HT-29 (cell line): ENCODE results near the gene CCN5. TPM values are rescaled to one million over a fixed set of nuclear protein-coding genes. Genes with fewer than 3 reads are reported as not detected.
"Not testable (repeated sequence)": the region's sequence is repeated elsewhere in the genome, so short reads cannot be mapped to it uniquely, and the experiment has no call there.

Experiments
- DNase-seq: peaks from one replicate; pipeline ENCODE4 v3.0.0-alpha.2; 2015; ENCODE audit warnings: low spot score
- total RNA-seq: library from RNA; depleted of rRNA; stranded (reverse); fragments of >200 nt; shearing (Covaris generic); gene quantifications from 2 replicates; pipeline ENCODE4 v1.2.3, GENCODE V29; 2014; rRNA removed

Gene CCN5
- total RNA-seq, 1 experiment from 2014 or later = not detected

DNA sequence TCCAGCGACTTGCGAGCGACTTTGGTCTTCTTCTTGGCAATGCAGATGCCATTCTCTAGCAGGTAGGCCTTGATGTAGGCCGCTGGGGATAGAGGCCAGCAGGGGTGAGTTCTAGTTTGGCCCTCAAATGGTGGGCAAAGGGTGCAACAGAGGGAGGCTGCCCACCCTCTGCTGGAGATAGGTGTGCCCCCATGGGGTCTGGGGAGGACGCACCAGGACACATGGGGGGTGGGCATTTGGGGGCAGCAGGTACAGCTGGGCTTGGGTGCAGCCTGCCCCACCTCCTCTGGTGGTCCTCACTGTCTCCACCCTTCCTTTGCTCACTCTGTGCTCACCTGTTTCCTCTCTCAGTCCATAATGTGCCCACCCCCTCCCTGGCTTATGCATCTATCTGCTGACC is 41.8 kb downstream of the CCN5 start:
- no peak for DNase-seq

DNA sequence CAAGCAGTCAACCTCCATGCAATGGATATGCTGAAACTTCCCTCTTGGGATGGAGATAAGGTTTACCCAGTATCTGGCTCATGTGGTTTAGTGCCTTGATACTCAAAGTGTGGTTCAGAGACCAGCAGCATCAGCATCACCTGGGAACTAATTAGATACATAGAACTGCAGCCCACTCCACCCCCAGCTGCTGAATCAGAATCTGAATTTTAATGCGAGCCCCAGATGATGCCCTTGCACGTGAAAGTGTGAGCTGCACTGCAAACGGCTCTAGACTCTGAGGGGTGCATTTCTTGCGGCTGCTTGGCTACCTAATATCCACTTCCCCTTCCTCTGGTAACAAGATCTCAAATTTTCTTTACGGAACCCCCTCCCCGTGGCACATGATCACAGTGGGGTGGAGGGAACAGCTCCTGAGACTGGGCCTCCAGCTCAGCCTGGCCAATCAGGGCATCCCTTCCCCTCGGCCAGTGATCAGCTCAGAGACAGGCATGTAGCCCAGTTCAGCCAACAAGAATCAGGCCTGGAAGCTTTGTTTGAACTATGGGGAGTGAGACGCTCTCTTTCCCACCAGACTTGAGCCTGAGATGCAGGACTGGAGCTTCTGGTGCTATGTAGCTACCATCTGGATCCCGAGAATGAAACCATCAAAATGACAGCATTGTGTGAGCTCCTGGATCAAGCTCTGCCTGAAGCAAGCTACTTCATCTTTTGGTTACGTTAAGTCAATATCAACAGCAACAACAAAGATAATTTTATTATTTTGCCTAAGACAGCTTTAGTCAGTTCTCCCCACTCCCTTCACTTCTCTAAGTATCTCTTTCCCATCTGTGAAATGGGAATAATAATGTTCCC is 43.3 kb downstream of the CCN5 start:
- DNase-seq = no peak

DNA sequence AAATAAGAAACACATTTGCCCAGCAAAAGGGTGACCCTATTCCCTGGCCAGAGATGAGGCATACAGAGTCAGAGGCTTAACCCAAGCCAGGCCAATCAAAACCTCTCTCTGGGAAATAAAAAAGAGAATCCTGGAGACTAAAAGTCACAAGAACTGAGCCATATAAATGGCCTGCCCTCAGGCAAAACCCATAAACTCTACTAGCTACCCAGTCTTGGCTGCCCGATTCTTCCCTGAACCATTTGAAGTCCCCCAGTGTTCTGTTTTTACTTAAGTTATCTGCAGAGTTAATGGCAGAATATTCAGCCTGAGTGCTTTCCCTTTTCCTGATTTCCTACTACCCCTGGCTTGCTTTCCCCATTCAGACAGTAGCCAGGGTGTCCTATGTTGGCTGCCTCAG is 44.4 kb downstream of the CCN5 start:
- DNase-seq = no peak

DNA sequence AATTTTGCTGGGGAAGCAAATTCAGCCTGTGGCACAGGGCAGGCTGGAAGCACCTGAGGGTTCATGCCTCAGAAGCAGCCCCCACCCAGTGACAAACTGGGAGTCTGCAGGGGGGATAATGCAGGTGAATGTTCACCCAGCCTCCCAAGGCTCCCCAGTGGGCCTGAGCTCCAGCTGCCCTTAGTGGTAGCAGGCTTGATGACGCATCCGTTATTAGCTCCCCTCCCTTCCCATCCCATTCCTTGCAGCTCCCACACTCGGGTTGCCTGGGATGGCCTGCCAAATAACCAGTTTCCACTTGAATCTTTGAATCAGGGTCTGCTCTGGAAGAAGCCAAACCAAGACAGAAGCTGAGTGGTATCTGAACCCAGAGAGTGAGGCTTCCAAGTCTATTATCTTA is 46.3 kb downstream of the CCN5 start:
- DNase-seq = no peak

DNA sequence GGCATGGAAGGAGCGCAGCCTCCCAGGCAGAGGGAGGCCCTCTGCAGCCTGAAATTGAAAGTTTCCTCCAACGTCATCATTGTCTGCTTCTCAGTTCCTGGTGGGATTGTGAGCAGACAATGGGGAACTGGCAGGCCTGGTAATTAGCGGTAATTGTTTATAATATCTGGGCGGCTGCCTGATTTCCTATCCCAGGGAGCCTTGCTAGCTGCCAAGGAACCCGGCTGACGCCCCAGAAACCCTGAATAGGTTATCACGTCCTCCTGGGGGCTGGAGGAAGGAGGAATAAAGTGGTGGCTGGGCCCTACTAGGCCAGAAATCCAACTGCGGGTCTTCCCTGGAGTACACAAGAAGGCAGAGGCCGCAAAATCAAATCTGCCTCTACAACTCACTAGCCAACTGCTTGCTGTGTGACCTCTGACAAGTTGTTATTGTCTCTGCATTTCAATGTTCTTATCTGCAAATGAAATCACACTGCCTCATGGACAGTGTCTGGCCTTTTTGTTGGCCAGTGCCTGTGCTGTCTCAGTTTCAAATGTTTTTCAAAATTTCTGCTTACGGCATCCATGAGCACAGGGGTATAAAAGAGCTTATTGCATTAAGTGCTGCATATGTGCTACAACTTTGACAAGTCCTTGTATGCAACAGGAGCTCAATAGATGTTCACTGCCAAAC is 47.4 kb downstream of the CCN5 start:
- no peak for DNase-seq

DNA sequence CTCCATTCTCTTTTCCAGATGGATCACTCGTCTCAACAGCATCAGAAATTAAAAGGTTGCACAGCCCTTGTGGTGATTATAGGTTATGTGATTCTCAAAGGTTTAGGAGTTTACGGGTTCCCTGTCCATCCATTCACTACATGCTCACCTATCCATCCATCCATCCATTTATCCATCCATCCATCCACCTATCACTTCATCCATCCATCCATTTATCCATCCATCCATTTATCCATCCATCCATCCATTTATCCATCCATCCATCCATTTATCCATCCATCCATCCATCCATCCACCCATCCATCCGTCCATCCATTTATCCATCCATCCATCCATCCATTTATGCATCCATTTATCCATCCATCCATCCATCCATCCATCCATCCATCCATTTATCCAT is 48.6 kb downstream of the CCN5 start:
- DNase-seq = not testable (repeated sequence)

DNA sequence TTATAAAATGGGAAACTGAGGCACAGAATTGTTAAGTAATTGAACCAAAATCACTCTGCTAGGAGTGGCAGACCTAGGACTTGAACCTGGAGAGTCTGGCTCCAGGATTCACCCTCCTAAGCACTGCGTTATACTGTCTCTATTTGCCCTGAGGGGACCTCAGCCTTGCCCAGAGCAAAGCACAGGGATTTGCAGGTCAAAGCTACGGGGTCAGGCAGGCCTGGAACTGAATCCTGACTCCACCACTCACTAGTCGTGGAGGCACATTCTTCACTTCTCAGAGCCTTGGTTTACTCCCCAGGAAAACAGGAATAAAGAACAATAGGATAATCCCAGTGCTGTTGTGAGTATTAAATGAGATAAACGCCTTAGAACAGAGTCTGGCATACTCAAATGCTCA is 49.9 kb downstream of the CCN5 start:
- DNase-seq = no peak

DNA sequence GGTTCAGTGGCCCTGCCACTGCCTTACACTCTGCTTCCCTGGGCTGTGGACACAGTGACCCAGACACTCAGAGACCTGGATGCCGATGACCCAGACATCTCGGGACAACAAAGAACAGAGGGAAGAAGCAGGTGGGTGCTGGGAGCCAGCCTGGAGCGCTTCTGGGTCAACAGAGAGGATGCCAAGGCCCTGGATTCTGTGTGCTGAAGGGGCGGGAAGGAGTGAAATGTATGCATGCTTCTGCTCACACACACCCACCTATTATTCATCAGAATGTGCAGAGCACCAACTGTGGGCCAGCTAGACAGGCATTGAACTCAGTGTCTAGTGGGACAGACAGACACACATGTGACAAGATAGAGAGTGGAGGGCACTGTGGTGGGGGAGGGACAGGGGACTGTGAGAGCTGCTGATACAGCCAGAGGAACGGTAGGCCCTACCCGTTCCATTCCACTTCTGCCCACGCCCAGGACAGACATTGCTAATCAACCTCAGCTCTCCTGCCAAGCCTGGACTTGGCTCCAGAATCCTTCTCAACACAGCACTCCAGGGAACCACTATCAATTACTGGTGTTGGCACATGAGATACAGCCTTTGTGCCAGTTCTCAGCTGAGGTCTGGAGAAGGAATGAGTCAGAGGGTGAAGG is 50.7 kb downstream of the CCN5 start:
- DNase-seq = no peak

DNA sequence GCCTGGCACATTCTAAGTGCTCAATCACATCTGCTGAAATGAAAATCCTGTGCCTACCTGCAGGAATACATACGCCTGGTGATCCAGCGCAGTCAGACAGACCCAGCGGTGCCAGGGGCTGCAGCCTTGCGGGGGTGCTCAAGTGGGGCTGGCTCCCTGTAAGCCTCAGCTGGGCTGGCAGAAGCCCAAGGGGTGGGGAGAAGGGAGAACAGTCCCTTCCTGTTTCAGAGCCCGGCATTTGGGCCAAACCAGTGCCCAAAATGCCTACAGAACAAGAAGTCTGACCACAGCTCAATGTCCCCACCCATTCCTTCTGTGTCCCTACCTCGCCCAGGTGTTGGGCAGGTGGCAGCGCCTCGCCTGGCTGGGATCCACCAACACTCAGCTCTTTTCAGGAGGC is 53.1 kb downstream of the CCN5 start:
- no peak for DNase-seq

DNA sequence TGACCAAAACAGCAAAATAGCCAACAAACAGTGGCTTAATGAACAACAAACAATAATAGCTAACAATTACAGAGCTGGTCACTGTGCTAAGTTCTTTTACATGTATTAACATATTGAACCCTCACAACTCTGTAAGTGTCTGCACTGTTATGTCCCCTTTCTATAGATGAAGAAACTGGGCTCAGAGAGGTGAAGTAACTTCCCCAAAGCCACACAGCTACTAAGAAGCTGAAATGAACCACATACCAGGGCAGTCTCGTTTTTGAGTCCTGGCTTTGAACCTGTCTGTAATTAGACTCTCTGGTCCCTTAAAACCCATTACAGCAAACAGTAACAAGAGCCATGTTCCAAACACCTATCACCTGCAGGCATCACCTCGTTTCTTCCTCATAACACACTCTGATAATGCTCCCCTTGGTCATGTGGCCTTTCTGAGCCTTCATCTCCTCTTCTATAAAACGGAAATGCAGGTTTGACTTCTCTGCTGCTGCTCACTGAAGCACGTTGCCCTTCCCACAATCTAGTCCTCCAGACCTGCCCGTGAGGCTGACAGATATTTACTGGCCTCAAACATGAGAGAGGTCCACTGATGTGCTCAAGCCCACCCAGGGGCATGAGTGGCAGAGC is 53.8 kb downstream of the CCN5 start:
- no peak for DNase-seq

DNA sequence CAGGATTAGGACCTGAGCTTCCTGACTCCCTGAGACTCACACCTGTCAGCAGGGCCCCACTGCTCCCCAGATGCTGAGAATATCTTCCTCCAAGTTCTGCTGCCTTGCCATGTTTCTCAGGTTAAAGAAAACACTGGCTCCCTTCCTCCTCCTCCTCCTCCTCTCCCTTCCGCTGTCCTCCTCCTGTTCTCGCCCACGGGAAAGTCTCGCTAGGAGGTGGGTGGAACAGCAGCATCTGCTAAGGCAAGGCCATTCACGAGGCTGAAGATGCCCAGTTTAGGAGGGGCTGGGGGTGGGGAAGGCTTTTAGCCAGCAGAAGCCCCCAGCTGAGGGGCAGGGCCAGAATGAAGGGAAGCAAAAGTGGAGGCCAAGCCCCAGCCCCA is 54.3 kb downstream of the CCN5 start:
- no peak for DNase-seq

DNA sequence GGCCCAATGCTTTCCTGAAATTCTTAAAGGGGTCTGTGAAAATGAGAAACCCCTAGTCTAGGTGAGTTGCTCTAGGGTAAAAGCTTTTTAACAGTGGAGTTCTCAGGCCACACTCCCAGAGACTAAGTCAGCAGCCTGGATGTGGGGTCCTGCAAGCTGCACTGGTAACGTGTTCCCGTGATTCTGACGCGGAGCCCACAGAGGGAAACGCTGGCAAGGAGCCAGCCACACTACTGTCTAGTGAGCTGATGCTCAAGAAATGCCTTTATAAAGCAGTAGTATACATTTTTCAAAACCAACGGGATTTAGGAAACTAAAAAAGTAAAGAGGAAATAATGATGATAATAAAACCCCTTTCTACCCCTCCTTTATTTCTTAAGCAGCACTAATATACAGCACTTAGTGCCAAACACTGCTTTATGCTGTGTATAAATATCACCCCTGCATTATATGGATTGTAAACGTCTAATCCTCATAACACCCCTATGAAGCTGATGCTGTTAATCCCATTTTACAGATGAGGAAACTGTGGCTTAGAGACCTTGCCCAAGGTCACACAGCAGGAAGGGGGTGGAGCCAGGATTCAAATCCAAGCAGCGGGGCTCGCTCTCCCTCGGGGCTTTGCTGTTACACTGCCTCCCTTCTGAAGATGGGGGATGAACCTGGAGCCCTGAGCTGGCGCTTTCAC is 55.5 kb downstream of the CCN5 start:
- DNase-seq = no peak

DNA sequence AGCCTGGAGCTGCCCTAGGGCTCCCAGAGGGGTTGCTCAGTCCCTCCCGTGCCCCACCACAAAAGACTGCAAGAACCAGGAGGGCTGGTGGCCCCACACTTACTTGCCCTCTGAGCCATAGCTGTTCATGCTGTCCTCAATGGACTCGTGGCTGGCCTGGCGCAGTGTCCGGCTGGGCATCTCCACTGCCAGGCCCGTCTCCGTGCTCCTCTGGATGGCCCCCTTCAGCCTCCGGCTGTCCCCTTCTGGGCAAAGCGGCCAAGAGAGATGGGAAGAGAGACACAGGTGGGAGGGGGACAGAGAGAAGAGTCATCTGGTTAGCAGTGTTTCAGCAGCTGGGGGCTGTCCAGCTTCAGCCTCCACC is 56.0 kb downstream of the CCN5 start:
- DNase-seq = no peak

DNA sequence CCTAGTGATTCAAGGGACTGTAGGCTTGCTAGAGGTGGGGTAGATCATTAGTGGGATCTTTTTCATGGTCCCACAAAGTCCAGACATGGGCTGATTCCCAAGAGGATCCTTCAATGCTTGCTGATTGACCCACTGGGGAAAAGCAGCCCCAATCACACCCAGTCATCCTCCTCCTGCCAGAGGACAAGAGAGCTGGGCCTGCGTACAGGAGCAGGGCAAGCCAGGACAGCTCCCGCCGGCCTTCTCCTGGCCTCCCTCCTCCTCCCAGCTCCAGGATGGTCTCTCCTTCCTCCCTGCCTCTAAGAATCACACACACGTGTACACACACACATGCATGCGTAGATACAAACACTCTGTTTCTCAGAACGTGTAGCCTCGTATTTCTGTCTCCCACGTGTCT is 57.5 kb downstream of the CCN5 start:
- DNase-seq = no peak

DNA sequence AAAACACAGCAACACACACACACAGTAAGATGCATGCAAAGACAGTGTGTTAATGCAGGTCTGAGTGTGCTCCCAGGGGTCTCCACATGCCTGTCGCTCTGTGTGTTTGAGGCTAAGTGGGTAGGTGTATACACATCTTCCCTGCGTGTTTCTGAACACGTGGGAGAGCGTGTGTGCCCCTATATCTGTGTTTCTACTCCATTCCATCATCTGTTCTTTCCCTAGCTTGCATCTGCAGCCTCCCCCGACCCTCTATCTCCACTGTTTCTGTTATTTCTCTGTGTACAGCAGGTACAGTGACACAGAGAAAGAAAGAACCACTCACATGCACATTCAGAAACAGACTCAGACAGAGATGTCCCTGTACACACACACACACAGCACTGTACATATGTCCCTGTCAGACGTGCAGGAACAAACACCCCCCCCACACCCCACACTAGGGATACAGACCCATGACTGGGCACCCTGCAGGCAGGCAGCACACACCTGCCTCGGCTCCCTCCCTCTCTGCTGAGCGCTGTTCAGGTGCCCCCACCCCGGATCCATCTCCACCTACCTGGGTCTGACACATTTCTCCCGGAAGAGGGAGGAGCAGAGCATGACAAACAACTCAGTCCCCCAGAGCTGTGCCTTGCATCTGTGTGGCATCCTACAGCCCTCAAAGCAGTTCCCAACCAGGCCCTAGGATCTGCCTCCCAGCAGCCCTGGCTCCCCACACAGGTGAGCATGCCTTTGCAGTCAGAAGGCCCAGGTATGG is 58.1 kb downstream of the CCN5 start:
- DNase-seq = no peak

DNA sequence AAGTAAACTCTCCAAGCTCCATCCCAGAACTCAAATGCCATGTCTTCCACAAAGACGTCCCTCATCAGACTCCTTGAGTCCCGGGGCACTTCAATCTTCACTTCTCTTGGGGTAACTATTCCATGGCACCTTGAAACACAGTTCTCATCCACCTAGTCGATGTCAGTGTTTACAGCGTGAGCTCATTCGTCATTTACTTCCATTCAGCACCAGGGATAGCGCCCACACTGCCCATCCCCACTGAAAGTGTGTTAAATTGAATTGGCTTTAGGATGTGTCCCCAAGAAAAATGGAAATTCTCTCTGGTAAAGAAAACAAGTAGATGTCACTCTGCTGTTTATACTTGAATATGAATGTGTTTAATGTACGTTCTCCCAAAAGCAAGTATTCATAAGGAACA is 61.8 kb downstream of the CCN5 start:
- DNase-seq = peak; percentile 38

Other genes with a start within 250 kb of the CCN5 start
- gene TTPAL, start 239.5 kb upstream of the CCN5 start, total RNA-seq = 4.7 and 4.8 TPM in 2 replicates
- 61.4 and 74.3 TPM in 2 replicates for gene SERINC3, start 193.3 kb upstream of the CCN5 start, total RNA-seq
- 0.29 and 1.3 TPM in 2 replicates for gene PKIG, start 132.8 kb upstream of the CCN5 start, total RNA-seq
- gene ADA, start 63.7 kb upstream of the CCN5 start, total RNA-seq = 0.39 TPM in 1 of 2 replicates, not detected in the other
- gene KCNK15, start 30.5 kb downstream of the CCN5 start, total RNA-seq = not detected in 2 replicates
- not detected in 2 replicates for gene RIMS4, start 95.2 kb downstream of the CCN5 start, total RNA-seq
- gene YWHAB, start 170.3 kb downstream of the CCN5 start, total RNA-seq = 71.4 and 77.9 TPM in 2 replicates
- gene PABPC1L, start 194.7 kb downstream of the CCN5 start, total RNA-seq = 53.4 and 54.6 TPM in 2 replicates
- gene TOMM34, start 245.0 kb downstream of the CCN5 start, total RNA-seq = 80.5 and 85.2 TPM in 2 replicates